Measurements from ENCODE around the gene FAM184B. TPM values are rescaled to one million over a fixed set of nuclear protein-coding genes. Genes with fewer than 3 reads are reported as not detected.

Gene FAM184B
- 0.01 to 0.05 TPM (median 0.02 TPM) in 5 replicates for total RNA-seq (2022; extraction: Qiagen RNA extraction)

GRCh38 chr4:17781300-17782287 is at the start of gene FAM184B:
Gene FAM184B, minus strand, starts transcription at chr4:17781621. Its CDS starts 322 bp downstream, at chr4:17781299.

GRCh38 chr4:17810260-17811077 is 29.0 kb upstream of the FAM184B start, which contains the start of the genes DCAF16 and NCAPG:
Gene DCAF16, minus strand, starts transcription at chr4:17810757. Its CDS starts 6,616 bp downstream, at chr4:17804141.
Gene NCAPG, plus strand, starts transcription at chr4:17810979. Its CDS starts 99 bp downstream, at chr4:17811078.

GRCh38 chr4:17614416-17615299 is 166.8 kb downstream of the FAM184B start, which contains the start of gene MED28:
Gene MED28, plus strand, starts transcription at chr4:17614641. Its CDS starts 14 bp downstream, at chr4:17614655.

Other genes starting within 250 kb of the FAM184B start
- gene LAP3, start 204.4 kb downstream of the FAM184B start, total RNA-seq (2022; extraction: Qiagen RNA extraction) = 33.7 to 47.8 TPM (median 37.6 TPM) in 5 replicates
- gene MED28, start 167.0 kb downstream of the FAM184B start, total RNA-seq (2022; extraction: Qiagen RNA extraction) = 28.1 to 45.3 TPM (median 29.4 TPM) in 5 replicates
- 4.5 to 7.8 TPM (median 6.7 TPM) in 5 replicates for gene DCAF16, start 29.1 kb upstream of the FAM184B start, total RNA-seq (2022; extraction: Qiagen RNA extraction)
- gene NCAPG, start 29.4 kb upstream of the FAM184B start, total RNA-seq (2022; extraction: Qiagen RNA extraction) = 19.3 to 32.3 TPM (median 25.9 TPM) in 5 replicates
- 2.9 to 5.4 TPM (median 4.3 TPM) in 5 replicates for gene LCORL, start 240.1 kb upstream of the FAM184B start, total RNA-seq (2022; extraction: Qiagen RNA extraction)